ENCODE measurements around the gene BICC1. TPM values are rescaled to one million over a fixed set of nuclear protein-coding genes. Genes with fewer than 3 reads are reported as not detected.

The BICC1 gene
- total RNA-seq, 1 experiment from 2014 or later, result 13.9 TPM

DNA sequence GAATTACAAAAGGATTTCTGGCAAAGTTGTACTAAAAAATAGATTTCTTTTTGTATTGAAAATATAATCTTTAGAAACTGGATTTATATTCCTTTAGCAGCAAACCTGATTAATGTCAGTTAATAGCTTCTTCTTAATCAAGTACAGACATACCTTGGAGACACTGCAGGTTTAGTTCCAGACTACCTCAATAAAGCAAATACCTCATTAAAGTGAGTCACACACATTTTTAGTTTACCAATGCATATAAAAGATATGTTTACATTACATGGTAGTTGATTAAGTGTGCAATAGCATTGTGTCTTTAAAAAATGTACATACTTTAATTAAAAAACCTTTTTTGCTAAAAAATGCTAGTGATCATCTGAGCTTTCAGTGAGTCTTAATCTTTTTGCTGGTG is 215.0 kb downstream of the BICC1 start:
- DNase-seq (peak; percentile 51), ATAC-seq (peak; percentile 89)
- Histone ChIP-seq H3K27ac (ENCODE audit: low read length) (no peak overlapping the region), H3K36me3 (ENCODE audit: low read depth, low read length) (0 out of 2 replicates have a peak, but pooled peaks cover 6% of the 10 kb centered on the region), H3K4me1 (ENCODE audit: insufficient read depth, low read length) (peaks cover 5% of the 10 kb centered on the region; the same call in 1 of the 2 replicates), H3F3A (ENCODE audit: low read length, unreplicated experiment) (no peaks in the 10 kb centered on the region), H3K4me2 (ENCODE audit: low read length) (no peak overlapping the region), H2AFZ (ENCODE audit: low read length) (no peak overlapping the region), H4K20me1 (ENCODE audit: low read length) (no peaks in the 10 kb centered on the region), H3K4me3 (ENCODE audit: low read length) (no peak overlapping the region), H3K9me3 (ENCODE audit: low read length) (peaks cover 8% of the 10 kb centered on the region; the same call in 1 of the 2 replicates), H3K9ac (ENCODE audit: low read length) (no peak overlapping the region), H3K9me2 (replicated peaks; ENCODE audit: low read length) (no peaks in the 10 kb centered on the region), H3K27me3 (ENCODE audit: low read length) (no peaks in the 10 kb centered on the region), H3K79me2 (ENCODE audit: low read length) (no peaks in the 10 kb centered on the region)
- POLR2A ChIA-PET (ENCODE audit: unreplicated experiment), result interaction anchor here (0.6 kb wide), 1 partner anchor 264 kb away, joined by 3 read pairs; no protein-coding TSS in a partner anchor
- TF ChIP-seq, protein P1, sequence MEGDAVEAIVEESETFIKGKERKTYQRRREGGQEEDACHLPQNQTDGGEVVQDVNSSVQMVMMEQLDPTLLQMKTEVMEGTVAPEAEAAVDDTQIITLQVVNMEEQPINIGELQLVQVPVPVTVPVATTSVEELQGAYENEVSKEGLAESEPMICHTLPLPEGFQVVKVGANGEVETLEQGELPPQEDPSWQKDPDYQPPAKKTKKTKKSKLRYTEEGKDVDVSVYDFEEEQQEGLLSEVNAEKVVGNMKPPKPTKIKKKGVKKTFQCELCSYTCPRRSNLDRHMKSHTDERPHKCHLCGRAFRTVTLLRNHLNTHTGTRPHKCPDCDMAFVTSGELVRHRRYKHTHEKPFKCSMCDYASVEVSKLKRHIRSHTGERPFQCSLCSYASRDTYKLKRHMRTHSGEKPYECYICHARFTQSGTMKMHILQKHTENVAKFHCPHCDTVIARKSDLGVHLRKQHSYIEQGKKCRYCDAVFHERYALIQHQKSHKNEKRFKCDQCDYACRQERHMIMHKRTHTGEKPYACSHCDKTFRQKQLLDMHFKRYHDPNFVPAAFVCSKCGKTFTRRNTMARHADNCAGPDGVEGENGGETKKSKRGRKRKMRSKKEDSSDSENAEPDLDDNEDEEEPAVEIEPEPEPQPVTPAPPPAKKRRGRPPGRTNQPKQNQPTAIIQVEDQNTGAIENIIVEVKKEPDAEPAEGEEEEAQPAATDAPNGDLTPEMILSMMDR (conservative IDR thresholded peaks at IDR 0.05; ENCODE audit: low read depth, low read length), result no peak
- no peak for TF ChIP-seq EZH2phosphoT487 (IDR thresholded peaks at IDR 0.05; ENCODE audit: borderline replicate concordance, low read length)
- no peak for TF ChIP-seq EZH2 (IDR thresholded peaks at IDR 0.05; ENCODE audit: low read length, unreplicated experiment)
- CTCF ChIA-PET, result no interaction called here
- intact Hi-C loops (cut with micrococcal nuclease), result no loop called here
- BruUV-seq (replicated peaks), result no TSS peak

DNA sequence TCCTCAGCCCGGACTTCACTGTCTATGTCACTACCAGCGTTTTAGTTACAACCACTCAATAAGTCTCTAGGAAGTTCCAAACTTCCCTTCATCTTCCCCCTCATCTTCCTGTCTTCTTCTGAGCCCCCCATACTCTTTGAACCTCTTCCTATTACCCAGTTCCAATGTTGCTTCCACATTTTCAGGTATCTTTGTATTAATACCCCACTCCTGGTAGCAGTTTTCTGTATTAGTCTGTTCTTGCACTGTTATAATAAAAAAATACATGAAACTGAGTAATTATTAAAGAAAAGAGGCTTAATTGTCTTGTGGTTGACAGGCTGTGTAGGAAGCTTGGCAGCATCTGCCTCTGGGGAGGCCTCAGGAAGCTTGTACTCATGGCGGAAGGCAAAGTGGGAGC is 218.6 kb downstream of the BICC1 start:
- ATAC-seq, result no peak
- Histone ChIP-seq H3K36me3 (ENCODE audit: low read depth, low read length) (0 out of 2 replicates have a peak, but pooled peaks cover 6% of the 10 kb centered on the region), H3K9me2 (replicated peaks; ENCODE audit: low read length) (no peaks in the 10 kb centered on the region), H3K4me1 (ENCODE audit: insufficient read depth, low read length) (peaks cover 5% of the 10 kb centered on the region; the same call in 1 of the 2 replicates), H3K9me3 (ENCODE audit: low read length) (peaks cover 8% of the 10 kb centered on the region; the same call in 1 of the 2 replicates), H3K27ac (ENCODE audit: low read length) (no peak overlapping the region), H3K4me2 (ENCODE audit: low read length) (no peak overlapping the region), H2AFZ (ENCODE audit: low read length) (no peak overlapping the region), H3K27me3 (ENCODE audit: low read length) (peaks cover 4% of the 10 kb centered on the region; the same call in 1 of the 2 replicates), H3K79me2 (ENCODE audit: low read length) (no peaks in the 10 kb centered on the region), H3K4me3 (ENCODE audit: low read length) (no peak overlapping the region), H3F3A (ENCODE audit: low read length, unreplicated experiment) (no peaks in the 10 kb centered on the region), H3K9ac (ENCODE audit: low read length) (no peak overlapping the region), H4K20me1 (ENCODE audit: low read length) (no peaks in the 10 kb centered on the region)
- no TSS peak for BruUV-seq (replicated peaks)
- CTCF ChIA-PET, result no interaction called here
- POLR2A ChIA-PET (ENCODE audit: unreplicated experiment), result no interaction called here
- DNase-seq, result no peak
- TF ChIP-seq EZH2 (IDR thresholded peaks at IDR 0.05; ENCODE audit: low read length, unreplicated experiment) (no peak), EZH2phosphoT487 (IDR thresholded peaks at IDR 0.05; ENCODE audit: borderline replicate concordance, low read length) (no peak)
- TF ChIP-seq, protein P1 (conservative IDR thresholded peaks at IDR 0.05; ENCODE audit: low read depth, low read length), result no peak
- intact Hi-C loops (cut with micrococcal nuclease), result no loop called here

DNA sequence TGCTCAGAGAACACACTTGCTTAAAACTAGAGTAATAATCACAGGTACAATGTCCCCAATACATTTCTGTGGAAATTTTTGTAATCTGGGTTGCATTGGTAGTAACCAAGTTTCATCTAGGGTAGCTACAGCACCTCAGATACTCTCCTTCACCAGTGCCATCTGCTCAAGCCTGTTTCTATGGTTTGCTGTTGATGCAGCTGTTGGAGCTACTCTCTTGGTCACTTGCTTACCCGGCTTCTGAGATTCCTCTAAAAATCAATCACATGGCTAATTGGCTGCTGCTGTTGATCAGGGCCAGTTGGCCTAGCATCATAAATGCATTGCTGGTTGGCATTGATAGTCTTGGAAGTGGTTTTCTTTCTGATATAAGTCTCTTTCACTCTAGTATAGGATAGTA is 220.8 kb downstream of the BICC1 start:
- Histone ChIP-seq H3K9ac (ENCODE audit: low read length) (no peak overlapping the region), H3K36me3 (ENCODE audit: low read depth, low read length) (0 out of 2 replicates have a peak, but pooled peaks cover 6% of the 10 kb centered on the region), H3F3A (ENCODE audit: low read length, unreplicated experiment) (no peaks in the 10 kb centered on the region), H3K4me2 (ENCODE audit: low read length) (no peak overlapping the region), H2AFZ (ENCODE audit: low read length) (no peak overlapping the region), H3K4me3 (ENCODE audit: low read length) (no peak overlapping the region), H3K27me3 (ENCODE audit: low read length) (peaks cover 4% of the 10 kb centered on the region; the same call in 1 of the 2 replicates), H3K4me1 (ENCODE audit: insufficient read depth, low read length) (no peaks in the 10 kb centered on the region), H3K79me2 (ENCODE audit: low read length) (no peaks in the 10 kb centered on the region), H4K20me1 (ENCODE audit: low read length) (no peaks in the 10 kb centered on the region), H3K9me3 (ENCODE audit: low read length) (peaks cover 8% of the 10 kb centered on the region; the same call in 1 of the 2 replicates), H3K9me2 (replicated peaks; ENCODE audit: low read length) (no peaks in the 10 kb centered on the region), H3K27ac (ENCODE audit: low read length) (no peak overlapping the region)
- BruUV-seq (replicated peaks), result no TSS peak
- TF ChIP-seq EZH2phosphoT487 (IDR thresholded peaks at IDR 0.05; ENCODE audit: borderline replicate concordance, low read length) (no peak), EZH2 (IDR thresholded peaks at IDR 0.05; ENCODE audit: low read length, unreplicated experiment) (no peak)
- TF ChIP-seq, protein P1 (conservative IDR thresholded peaks at IDR 0.05; ENCODE audit: low read depth, low read length), result no peak
- DNase-seq, result no peak
- CTCF ChIA-PET, result no interaction called here
- POLR2A ChIA-PET (ENCODE audit: unreplicated experiment), result interaction anchor here (0.6 kb wide), 1 partner anchor 116 kb away, joined by 5 read pairs; no protein-coding TSS in a partner anchor
- intact Hi-C loops (cut with micrococcal nuclease), result no loop called here
- ATAC-seq, result no peak

Data from PC-3 (cell line).